NCI-H128 (cell line): ENCODE data around the gene TAPBPL.
"Not testable (repeated sequence)": the region's sequence is repeated elsewhere in the genome, so short reads cannot be mapped to it uniquely, and the experiment has no call there.

ENCODE experiments used
- DNase-seq: peaks from one replicate; lab custom pipeline; 2025; ENCODE audit not compliant: unreplicated experiment; lab: John Stamatoyannopoulos, UW

The TAPBPL gene

GRCh38 chr12:6451348-6452244 lies at the start of gene TAPBPL:
TSS of gene TAPBPL (plus strand) at chr12:6452042. CDS start at chr12:6452249, 207 bp downstream.
- DNase-seq, result peak; percentile 88

GRCh38 chr12:6404390-6404789 lies 47.5 kb upstream of the TAPBPL start:
- no peak for DNase-seq

- DNase-seq, result no peak
Observed at GRCh38 chr12:6405963-6406362, 45.9 kb upstream of the TAPBPL start.

- no peak for DNase-seq
Observed at GRCh38 chr12:6407236-6407954, 44.4 kb upstream of the TAPBPL start.

- DNase-seq, result no peak
Observed at GRCh38 chr12:6416596-6416995, 35.2 kb upstream of the TAPBPL start.

- no peak for DNase-seq
Observed at GRCh38 chr12:6418796-6419195, 33.0 kb upstream of the TAPBPL start.

GRCh38 chr12:6420364-6420763 lies 31.5 kb upstream of the TAPBPL start:
- DNase-seq, result no peak

- peak; percentile 75 for DNase-seq
Observed at GRCh38 chr12:6423267-6424007, 28.4 kb upstream of the TAPBPL start.

- no peak for DNase-seq
Observed at GRCh38 chr12:6424008-6424347, 27.9 kb upstream of the TAPBPL start.

- DNase-seq, result no peak
Observed at GRCh38 chr12:6424866-6425265, 27.0 kb upstream of the TAPBPL start.

GRCh38 chr12:6425590-6426531 lies 26.0 kb upstream of the TAPBPL start:
- DNase-seq, result no peak

- DNase-seq, result no peak
Observed at GRCh38 chr12:6426882-6427671, 24.8 kb upstream of the TAPBPL start.

- DNase-seq, result not testable (repeated sequence)
Observed at GRCh38 chr12:6427796-6428195, 24.0 kb upstream of the TAPBPL start.

GRCh38 chr12:6428326-6428725 lies 23.5 kb upstream of the TAPBPL start:
- no peak for DNase-seq

GRCh38 chr12:6430124-6430989 lies 21.5 kb upstream of the TAPBPL start:
- no peak for DNase-seq

- no peak for DNase-seq
Observed at GRCh38 chr12:6432991-6433390, 18.9 kb upstream of the TAPBPL start.

GRCh38 chr12:6434205-6435140 lies 17.4 kb upstream of the TAPBPL start:
- DNase-seq, result no peak
